Activated CD4-positive, CD25-positive, alpha-beta regulatory T cell treated with anti-CD3 and anti-CD28 coated beads, Interleukin-2, amount 50 U/mL, for 24 hours (primary cell): ENCODE data around the gene RGS6.
"Not testable (repeated sequence)": the region's sequence is repeated elsewhere in the genome, so short reads cannot be mapped to it uniquely, and the experiment has no call there.

Experiments
- ATAC-seq, 2 donors: fragments of 150-1000 bp; cut with Tn5 transposase; one replicate each; pipeline ENCODE4 v1.10.0; 2021; ENCODE audit warnings: mild to moderate bottlenecking in 1 of 2, moderate library complexity in 1 of 2

Gene RGS6

DNA sequence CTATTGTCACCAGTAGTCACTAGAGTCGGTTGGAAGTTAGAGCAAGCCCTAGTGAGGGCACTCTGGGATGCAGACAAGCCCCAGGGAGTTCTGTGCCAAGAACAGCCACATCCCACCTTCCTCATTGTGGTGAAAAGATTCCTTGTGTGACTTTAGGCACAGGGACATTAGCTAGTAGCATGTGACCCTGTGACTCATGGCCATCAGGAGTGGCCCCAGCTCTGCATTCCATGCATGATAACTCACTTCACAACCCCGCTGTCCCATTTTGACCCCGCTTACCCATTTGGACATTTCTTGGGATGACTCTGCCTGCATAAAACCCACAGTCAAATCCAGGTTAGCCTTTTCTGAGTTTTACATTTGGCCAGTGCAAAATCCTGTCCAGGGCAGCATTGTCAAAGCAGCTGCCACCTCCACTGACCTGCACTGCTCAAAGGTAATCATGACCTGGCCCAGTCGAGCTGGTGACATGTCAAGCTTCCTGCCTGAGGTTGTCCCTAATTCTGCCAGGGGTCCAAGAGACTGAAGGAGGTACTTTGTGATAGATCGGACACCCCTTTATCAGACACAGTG lies 531.1 kb downstream of the RGS6 start:
- no peak for ATAC-seq

DNA sequence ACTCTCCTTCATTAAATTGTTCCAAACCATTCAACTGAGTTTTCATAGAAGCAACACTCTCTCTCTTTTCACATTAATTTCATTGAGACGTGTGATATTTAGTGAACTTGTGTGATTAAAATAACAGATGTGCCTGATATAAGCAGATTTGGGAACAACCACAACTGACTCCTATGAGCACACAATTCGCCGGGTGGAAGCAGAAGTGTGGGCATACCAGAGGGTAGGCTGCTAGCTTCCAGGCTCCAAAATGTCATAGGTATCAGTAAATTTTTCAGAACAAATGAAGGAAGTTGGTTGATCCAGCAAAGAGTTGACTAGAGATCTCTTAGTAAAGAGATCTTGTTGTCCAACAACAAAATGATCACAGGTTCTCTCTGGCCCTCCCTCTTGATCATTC lies 532.0 kb downstream of the RGS6 start:
- no peak for ATAC-seq

DNA sequence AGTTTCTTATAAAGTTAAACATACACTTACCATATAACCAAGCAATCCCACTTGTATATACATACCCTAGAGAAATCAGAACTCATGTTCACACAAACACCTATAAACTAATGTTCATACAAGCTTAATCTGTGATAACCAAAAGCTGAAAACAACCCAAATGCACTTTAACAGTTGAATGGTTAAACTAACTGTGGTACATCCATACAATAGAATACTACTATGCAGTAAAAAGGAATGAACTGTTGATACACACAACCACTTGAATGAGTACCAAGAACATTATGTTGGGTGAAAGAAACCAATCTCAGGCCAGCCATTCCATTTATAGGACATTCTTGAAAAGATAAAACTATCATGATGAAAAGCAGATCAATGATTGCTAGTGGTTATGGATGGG lies 534.1 kb downstream of the RGS6 start:
- no peak for ATAC-seq

DNA sequence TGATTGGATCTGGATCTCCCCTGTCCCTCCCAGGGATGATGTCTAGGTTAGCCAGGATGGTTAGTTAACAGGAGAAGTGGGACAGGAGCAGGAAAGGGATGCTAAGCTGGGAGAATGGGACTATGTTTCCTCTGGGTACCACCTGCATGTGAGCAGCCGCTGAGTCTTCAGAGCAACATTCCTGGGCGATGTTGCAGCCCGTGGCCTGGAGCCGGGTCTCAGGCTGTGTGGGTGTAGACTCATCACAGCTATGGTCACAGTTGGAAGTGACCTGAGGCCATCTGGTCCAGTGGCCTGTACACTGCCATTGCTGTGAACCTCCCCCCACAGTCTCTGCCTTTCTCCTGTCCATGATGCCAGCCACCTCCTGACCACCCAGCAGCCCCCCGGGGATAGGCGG lies 539.1 kb downstream of the RGS6 start:
- no peak for ATAC-seq

DNA sequence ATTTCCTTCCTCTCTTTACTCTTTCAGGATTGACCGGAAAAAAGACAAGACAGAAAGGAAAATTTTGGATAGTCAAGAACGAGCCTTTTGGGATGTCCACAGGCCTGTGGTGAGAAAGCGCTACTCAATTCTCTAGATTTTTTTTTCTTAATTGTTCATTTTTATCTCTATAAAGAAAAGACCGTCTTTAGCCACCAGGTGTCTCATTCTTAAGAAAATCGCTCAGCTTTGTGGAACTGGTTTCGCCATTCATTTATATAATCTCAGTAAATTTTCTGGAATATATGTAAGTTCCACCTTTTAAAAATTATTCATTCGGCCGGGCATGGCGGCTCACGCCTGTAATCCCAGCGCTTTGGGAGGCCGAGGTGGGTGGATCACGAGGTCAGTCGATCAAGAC lies 540.6 kb downstream of the RGS6 start:
- no peak for ATAC-seq

DNA sequence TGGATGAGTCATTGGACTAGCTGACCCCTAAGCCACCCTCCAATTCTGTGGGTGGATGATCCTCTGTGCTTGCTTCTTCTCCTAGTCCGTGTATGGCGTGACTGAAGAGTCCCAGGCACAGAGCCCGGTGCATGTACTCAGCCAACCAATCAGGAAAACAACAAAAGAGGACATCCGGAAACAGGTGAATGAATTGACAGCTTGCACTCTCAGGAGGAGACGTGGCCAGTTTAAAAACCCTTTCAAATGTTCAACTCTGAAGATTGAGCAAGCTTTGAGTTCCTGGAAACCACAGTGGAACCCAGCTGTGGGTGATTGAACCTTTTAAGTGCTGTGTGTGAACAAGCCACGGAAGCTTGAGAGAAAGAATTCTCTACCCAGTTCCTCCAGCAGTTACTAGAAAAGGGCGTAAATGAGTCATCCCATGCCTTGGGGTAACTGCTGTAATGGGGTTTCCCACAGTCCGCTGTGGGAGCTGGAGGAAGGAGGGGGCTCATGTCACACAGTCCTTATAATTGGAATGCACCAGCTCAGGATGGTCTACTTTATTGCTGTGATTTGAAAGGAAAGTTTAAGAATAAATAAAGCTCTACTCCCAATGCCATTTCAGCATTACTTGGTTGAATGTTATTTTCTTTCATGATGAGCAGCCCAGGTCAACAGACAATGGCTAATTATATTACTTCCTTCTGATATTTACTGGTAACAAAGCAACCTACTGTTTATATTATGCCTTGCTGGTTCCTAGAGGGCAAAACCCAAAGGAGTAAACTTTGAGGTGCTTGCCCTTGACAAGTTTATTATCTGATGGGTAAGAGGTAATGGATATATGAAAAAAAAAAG lies 544.6 kb downstream of the RGS6 start:
- peak; percentile 96 to 97 for ATAC-seq

DNA sequence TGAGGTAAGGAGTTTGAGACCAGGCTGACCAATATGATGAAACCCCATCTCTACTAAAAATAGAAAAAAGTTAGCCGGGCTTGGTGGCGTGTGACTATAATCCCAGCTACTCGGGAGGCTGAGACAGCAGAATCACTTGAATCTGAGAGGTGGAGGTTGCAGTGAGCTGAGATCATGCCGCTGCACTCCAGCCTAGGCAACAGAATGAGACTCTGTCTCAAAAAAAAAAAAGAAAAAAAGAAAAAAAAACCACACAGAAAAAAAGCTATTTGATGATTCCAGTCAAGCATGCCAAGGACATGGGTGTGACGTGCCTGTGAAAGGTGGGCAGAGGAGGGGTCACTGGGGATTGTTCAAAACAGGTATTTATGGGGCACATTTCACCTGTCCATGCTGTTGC lies 545.3 kb downstream of the RGS6 start:
- ATAC-seq, result not testable (repeated sequence)

DNA sequence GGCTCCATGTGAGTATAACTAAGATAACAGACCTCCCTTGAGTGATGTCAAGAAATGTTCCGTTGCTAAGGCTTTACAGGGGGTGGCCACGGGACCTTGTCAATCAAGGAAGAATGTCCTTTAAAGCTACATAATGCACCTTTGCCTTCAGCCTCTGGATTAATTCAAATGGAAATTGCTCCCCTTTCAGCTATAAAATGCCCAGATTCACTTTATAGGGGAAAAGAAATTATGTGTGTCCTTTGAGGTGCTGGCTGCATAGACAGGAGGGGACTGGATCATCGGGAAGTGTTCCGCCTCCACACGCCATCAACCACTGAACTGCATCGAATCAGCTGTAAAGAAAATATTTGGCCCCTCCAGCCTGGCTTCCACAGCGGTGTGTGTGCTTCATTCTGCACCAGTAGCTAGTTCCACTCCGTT lies 546.3 kb downstream of the RGS6 start:
- ATAC-seq, result no peak

DNA sequence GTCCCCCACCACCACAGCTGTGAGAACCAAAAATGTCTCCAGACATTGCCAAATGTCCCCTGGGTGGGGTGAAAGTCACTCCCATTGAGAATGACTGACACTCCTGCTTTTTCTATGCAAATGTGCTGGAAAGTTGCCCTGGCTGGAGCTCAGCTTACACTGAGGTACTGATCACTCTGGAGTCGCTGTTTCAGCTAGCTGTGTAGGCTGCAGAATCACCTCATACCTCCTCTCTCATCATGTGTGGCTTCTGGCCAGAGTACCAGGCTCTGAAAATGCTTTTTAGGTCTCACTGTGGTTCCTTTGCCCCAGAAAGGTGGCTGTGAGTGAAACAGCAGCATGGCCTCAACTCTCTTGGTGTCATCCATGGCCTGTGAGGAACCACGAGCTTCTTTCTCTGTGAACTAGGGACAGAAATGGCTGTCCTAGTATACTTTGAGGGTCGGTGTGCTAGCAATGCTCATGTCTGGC lies 547.3 kb downstream of the RGS6 start:
- no peak for ATAC-seq

DNA sequence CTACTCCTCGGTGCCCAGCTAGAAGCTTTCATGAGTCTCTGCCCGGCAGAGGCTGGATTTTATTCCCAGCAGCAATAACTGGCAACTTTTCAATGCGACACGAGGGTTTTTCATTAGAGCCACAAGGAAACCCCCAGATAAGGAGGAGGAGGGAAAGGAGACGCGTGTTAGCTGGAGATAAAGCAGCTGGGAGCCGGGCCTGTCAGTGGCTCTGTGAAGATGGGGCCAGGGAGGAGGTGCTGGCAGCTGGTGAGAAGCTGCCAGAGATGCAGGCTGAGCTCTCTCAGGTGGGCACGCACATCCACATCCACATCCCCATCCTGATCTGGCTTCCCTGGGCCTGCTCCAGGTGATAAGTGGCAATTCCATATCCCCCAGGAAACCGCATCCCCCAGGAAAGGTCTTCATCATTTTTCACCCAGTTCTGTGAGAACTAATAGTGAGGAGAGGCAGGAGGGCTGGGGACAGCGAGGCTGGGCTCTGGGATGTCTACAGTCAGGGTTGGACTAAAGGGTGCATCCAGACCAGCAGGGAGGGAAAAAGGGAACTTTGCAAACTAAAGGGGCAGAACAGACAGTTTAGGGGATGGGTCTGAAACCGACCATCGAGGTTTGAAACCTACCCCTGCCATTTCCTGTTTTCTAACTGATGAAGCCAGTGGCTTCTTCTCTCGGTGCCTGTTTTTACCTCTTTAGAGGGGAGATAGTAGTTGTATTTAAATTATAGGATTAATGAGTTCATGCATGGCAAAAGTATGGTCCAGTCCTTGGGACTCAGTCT lies 548.4 kb downstream of the RGS6 start:
- ATAC-seq, result no peak

DNA sequence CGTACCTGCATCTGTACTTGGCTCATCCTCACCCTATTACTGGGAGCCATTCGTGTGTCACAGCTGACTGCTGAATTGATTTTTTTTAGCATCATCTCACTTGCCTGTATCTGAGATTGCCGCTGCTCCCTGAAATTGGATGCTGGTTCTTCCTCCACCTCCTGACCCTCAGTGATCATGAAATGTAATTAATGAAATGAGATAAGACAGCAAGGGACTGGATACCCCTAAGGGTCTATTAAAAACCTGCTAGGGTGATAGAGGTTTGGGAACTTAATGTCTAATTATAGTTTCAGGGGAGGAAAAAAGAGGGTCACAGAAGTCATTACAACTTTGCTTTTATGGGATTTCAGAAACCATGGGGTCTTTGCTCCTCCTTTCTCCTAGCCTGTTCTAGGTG lies 551.1 kb downstream of the RGS6 start:
- no peak for ATAC-seq

DNA sequence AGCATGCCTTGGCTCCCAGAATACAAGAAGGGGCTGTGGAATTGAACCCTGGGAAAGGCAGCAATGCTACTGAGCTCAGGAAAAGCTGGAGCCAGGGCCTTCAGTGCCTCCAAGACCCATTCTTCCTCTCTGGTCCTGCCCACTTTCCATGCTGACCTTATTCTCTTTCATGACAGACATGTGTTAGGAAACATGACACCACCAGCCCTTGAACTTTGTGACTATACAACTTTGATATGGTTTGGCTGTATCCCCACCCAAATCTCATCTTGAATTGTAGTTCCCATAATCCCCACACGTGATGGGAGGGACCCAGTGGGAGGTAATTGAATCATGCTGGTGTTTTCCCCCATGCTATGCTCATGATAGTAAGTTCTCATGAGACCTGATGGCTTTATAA lies 553.5 kb downstream of the RGS6 start:
- ATAC-seq, result no peak

DNA sequence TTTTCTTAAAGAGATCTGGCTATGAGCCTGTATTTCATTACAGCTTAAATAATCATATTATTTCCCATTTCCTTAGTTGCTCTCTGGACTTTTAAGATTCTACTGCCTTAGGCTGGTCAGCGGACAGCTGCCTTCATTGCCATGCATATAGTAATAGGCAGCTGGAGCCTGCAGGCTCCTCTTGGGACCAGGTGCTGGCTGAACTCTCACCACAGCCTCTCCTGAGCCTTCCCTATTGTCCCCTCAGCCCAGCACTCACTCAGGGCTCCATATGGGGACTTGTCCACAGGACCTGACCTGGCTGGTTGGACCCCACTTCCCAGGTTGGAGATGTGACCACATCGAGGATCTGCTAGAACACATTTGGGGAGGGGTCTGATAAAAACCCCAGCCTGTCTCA lies 556.3 kb downstream of the RGS6 start:
- no peak for ATAC-seq

DNA sequence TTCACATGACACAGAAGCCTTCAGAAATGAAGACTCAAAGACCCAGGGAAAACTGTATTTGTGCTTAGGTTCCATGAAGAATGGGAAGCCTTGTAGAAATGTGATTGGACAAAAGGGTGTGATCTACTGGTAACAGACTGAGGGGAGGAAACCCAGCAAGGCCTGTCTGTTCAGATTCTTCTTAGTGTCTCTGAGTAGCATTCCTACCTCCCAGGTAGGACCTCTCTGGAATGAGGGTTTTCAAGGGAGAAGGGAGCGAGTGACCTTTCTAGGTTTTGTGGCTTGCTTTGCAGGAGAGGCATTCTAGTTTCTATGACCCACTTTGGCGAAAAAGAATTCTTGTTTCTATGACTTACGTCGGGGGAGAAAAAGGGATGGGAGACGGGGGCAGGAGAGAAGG lies 560.0 kb downstream of the RGS6 start:
- no peak for ATAC-seq

DNA sequence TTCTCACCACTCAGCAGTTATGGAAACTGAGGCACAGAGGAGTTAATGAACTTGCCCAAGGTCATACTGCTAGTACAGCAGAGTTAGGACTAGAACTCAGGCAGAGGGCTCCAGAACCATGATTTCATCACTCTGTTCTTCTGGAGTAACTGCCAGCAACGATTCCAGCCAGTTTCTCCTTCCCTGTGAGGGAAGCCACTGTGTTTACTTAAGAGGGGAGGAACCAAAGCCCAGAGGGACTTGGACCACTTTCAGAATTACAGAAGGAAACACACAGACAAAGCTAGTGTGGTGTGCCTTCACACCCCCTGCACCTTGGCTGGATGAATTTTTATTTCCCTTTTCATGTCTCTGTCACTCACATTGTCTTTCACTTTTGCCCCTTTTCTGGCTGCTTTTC lies 563.4 kb downstream of the RGS6 start:
- ATAC-seq, result no peak

DNA sequence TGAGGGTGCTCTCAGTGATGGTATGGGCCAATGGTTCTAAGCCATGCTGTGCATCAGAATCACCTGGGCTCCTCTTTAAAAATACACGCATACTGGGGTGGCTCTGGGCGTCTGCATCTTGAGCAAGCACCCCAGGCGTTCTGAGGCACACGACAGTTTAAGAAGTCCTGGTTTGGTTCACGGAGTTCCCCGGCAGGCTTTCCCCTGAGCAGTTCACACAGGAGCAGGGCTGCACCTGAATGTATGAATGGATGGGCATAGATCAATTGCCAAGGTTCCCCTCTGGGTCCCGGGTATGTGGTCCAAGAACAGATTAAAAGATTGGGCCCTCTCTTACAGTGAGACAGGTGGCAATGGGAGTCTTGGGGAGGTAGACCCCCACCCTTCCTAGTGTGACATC lies 566.4 kb downstream of the RGS6 start:
- ATAC-seq, result no peak

DNA sequence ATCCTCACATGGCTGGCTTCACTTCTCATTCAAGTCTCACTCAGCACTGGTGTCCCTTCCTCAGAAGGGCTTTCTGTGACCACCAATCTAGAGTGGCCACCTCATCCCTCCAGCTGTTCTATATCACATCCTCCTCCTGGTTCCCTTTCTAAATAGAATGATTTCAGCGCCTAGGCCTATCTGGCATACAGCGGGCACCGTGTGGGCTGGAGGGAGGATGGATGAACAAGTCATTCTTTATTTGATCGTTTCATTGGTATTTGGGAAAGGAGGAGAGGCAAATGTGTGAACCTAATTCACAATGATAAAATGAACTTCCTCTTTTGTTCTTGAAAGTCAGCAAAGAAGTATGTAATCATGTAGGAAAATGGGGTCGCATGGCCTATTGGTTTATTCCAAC lies 567.5 kb downstream of the RGS6 start:
- no peak for ATAC-seq

DNA sequence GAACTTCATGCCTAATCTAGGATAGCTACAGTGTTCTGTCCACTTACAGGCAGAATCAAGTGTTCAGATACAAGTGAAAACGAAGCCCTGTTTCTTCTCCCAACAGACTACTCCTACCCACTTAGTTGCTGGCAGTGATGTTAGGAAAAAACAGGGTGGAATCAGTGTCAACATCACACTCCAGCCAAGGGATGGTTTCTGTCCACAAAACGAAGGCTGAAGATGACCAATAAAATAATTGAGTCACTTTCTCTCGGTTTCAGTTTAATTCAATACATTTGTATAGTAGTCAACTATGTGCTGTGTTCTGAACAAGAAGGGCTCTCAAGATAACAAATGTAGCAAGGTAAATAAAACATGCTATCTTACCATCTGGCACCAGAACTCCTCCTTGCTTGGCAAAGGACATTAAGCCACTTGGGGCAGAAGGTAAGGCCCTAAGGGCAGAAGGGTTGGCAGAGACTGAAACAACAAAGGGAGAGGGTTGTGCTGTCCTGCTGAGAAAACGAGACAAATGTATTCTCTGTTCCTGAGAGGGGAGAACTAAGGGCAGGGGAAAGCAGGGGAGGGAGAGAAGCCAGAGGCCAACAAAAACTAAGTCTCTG lies 568.1 kb downstream of the RGS6 start:
- ATAC-seq, result no peak

DNA sequence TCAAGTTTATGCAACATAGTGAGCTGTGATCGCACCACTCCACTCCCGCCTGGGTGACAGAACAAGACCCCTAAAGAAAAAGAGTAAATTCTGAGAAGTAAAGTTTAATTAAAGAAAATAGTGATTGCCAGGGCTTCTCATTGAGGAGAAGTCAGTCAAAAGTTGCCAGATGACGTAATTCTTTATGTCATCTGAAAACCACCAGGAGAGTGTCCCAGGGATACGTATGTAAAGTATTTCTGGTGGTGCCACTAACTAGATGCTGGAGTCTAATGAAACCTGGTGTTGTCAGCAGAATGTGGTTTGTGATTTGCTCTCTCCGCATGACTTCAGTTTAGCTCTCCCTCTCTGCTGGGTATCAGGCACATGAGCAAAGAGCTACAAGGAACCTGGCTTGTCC lies 569.2 kb downstream of the RGS6 start:
- no peak for ATAC-seq

DNA sequence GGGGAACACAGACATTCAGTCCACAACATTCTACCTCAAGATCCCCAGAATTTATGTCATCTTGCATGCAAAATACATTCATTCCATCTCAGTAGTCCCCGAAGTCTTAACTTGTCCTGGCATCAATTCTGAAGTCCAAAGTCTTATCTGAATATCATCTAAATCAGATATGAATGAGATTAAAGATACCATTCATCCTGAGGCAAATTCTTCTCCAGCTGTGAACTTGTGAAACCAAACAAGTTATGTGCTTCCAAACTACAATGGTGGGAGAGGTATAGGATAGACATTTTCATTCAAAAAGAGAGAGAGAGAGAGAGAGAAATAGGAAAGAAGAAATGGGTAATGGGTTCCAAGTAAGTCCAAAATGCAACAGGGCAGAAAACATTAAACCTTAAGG lies 571.0 kb downstream of the RGS6 start:
- ATAC-seq, result no peak

DNA sequence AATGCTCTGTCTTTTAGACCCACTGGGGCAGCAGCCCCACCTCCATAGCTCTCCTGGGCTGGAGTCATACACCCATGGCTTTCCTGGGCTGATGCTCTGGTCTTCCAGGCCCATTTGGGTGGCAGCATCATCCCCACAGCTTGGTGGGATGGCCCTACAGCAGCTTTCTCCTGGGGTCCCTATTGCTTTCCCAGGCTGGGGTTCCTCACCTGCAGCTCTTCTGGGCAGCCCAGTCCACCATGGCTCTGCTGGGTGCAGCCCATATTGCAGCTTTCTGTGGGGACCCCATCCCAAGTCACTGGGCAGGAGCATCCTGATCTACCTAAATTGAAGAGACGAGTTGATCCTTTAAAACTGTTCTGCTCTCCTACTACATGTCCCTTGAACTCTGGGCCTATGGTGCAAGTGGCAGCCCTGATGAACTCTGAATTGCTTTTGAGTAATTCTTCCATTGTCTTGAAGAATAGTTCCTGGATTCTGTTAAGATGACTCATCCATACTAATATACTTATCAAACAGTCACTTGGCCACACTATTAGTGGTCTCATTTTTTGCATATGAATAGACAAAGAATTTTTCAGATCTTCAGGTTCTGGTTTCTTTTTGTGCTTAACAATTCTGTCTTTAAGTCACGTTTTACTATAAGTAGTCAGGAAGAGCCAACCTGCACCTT lies 571.6 kb downstream of the RGS6 start:
- no peak for ATAC-seq

DNA sequence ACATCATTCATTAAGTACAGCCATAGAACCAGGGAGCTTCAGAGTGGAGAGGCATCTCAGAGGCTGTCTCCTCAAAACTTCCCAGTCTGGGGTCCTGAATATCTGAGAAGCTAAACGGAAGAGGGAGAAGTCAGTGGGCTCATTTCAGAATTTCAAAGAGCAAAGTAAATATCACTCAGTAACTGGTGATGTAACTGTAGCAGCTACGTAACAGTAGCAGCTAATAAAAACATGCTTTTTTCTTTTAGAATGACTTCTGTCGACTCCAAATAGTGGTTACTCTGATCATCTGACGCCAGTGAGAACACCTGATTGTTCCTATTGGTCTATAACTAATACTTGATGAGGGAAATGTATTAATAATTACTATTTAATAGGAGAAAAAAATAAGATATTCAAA lies 578.3 kb downstream of the RGS6 start:
- ATAC-seq, result no peak

DNA sequence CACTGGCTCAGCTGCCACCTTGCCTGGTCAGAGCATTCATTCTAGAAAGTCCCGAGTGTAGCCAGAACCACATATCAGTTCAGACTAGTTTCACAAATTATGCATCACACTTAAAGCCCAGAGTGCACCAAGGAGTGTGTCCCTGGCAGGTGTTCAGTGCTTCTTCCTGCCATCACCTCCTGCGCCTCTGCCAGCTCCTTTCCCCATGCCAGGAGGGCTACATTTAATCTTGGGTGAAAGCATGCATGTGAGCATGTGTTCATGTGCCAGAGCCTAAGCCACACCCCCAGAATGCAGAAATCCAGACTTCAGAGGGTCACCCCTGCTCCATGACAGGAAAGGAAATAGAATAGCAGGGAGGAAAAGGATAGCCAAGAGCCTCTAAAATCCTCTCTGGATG lies 580.1 kb downstream of the RGS6 start:
- ATAC-seq, result no peak
